Measurements from ENCODE around the gene SLCO2A1.
A peak's percentile ranks its signal among the peaks of the same experiment; 100 is the strongest.
"Not testable (repeated sequence)": the region's sequence is repeated elsewhere in the genome, so short reads cannot be mapped to it uniquely, and the experiment has no call there.

The SLCO2A1 gene

DNA sequence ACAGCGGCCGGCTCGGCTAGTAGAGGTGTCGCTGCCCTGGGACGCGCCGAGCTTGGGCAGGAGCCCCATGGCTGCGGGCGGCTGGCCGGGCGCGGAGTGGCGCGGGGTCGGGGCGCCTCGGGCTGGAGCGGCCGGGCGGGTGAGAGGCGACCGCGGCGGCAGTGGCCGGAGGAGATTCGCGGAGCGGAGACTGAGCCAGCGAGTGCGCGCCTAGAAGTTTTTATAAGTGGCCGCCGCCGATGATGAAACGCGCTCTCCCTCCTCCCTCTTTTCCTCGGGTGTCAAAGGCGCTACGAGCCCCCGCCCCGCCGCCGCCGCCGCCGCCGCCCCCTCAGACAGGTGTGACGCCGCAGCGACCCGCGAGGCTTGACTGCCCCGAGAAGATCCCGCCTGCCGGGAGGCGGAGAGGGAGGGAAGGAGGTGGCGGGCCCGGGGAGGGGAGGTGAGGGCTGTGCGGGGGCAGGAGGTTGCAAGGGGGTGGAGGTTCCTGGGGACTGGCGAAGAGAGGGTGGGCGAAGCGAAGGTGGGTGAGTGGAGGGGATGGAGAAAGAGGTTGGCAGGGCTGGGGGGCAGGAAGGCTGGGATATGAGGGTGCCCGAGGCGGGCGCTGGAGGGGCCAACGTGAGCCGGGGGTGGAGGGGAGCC, at the start of gene SLCO2A1:
TSS of gene SLCO2A1 (minus strand) at position 192 of the 645 bp plus-strand sequence. CDS start at position 69, 123 bp downstream.
- DNase-seq (ENCODE audit: low read depth in 2 of 2) = peak in 1 of 2 donors; percentile 12

DNA sequence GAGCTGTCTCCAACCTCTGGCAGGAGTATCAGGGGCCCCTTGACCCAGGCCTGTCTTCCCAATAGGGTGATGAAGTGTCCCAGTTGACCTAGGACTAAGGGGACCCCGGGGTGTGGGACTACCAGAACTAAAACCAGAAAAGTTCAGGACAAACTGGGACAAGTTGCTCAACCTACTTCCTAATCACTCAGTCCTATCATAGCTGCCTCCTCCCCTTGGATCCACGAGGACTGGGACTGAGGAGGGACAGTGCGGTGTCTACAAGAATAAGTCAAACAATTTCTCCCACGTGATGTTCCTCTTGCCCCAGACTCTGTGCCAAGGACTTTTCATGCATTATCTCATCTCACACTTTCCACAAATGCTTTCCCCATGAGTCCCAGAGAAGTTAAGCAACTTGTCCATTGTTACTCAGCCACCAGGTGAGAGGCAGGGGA, 49.4 kb upstream of the SLCO2A1 start:
- no peak for DNase-seq (ENCODE audit: low read depth in 2 of 2)

DNA sequence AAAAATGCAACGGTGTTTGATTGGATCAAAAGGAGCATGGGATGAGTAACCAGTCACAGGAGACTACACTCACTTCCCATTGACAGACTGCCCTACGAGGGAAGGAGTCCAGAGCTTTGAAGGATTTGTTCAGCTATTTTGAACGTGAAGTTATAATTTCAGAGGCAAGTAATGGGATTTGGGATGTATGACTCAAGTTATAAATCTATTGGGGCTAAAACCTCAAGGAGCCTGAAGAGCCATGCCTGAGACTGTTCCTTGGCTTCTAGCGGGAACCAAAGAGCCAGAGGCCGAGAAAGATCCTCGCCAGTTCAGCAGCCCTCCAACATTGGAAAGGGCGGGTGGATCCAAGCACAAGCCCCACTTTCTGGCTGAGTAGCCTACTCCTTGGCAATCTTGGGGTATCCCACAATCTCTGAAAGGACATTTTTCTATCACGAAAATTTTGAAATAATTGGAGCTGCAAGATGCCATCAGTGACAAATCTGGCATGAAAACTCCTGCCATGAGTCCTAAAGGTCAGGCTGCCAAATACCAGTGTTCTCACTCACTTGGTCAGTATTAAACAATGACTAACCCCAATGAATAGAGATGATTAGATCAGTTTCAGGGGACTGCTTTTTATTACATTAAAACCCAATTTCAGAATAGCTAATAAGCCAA, 48.6 kb upstream of the SLCO2A1 start:
- no peak for DNase-seq (ENCODE audit: low read depth in 2 of 2)

- DNase-seq (ENCODE audit: low read depth in 2 of 2) = no peak
Observed at GRCh38 chr3:134077649-134078161, 48.0 kb upstream of the SLCO2A1 start.

DNA sequence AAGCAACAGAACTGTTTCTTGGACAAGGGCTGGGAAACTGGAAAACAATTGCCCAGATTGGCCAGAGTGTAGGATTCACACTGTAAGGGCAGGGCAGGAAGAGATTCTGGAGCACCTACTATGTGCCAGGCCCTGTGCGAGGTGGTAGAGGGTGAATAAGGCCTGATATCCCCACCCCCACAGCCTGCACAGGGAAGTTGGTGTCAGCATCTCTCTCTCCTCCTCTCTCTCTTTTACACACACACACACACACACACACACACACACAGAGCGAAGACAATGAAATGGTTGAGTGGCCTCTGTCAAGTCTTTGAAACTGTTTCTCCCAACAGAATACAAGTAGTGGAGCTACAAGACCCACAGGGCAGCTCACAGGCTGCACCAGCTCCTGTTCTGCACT, 47.1 kb upstream of the SLCO2A1 start:
- DNase-seq (ENCODE audit: low read depth in 2 of 2) = no peak

DNA sequence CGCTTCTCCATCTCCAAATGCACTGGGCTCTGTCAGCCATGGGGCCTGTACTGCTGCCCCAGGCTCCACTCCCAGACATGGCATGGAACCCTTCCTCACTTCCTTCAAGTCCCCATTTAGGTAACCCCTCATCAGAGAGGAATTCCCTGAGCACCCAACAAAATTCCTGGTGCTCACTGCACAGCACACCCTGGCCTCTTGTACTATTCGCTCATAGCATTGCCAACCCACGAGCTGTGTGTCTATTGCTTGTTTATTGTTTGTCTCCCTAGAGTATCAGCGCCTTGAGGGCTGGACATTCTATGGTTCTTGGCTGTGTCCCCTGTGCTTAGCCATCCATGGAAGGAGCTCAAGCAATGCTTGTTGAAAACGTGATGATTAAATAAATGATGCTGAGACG, 46.1 kb upstream of the SLCO2A1 start:
- DNase-seq (ENCODE audit: low read depth in 2 of 2) = no peak

DNA sequence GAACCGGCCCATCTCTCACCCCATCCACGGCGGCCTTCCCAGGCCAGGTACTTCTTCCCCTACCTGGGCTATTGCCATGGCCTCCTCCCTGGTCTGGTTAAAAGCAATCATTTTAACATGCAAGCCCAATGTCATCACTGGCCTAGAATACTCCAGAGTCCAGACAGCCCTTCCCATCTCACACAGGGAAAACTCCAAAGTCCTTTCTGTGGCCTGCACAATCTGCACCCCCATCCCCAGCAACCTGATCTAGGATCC, 45.8 kb upstream of the SLCO2A1 start:
- no peak for DNase-seq (ENCODE audit: low read depth in 2 of 2)

DNA sequence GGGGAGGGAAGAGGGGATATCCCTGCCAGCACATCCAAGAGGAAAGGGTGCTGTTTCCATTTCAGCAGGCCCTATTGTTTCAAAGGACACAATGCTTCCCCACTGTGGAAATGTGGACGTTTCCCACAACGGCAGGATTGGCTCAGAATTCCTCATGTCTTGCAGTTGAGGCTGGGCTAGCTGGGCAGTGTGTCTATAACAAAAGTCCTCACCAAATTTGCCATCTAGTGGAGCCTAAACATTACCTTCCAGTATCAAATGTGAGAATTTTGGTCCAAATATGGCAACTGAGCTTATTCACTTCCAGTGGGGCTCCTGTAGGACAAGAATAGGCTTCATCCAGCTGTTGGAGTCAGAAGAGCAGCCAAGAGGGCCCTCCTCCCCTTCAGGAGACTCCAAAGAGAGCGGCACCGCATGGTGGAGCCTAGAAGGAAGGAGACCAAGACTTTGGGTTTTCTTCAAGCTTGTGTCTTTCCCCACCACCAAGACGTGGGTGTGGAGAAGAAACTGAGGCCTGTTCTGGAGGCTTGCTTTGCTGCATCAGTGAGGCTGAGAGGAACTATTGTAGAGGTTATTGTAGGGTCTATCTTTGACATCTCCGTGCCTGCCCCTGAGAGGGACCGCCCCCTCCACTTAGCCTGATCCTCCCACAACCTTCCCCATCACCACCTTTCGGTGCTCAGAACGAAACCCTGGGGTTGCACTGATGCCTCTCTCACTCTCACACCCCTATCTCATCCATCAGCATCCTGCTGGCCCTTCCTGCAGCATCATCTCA, 45.3 kb upstream of the SLCO2A1 start:
- no peak for DNase-seq (ENCODE audit: low read depth in 2 of 2)

DNA sequence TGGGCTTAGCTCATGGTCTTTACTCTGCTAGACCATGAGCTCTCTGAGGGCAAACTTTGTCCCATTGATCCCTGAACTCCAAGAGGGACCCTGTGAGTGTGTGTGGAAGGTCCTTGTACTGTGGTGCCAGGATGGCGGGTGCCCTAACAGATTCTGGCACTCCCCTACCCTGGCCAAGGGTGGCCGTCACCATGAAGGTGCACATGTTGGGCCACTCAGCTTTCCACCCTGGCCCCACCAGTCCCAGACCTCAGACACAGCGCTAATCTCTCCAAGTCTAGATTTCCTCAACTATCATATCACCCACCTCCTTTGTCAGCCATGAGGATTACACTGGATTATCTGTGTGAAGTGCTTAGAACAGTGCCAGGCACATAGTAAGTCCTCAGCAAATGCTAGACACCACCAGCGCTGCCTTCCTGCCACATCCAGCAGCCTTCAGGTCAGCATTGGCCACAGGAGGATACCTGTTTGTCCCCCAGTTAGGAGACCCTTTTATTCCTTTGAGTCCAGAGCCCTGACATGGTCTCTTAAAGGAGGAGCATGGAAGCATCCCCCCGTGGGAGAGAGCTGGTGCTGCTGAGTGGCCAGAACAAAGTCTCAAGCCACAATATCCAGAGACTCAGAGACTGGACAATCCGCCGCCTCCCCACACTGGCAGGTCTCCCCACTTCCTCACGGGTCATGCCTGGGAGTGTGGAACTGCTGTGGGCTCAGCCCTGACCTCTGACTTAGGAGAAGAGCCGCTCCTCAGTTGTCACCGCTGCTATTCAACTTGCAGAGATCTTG, 44.5 kb upstream of the SLCO2A1 start:
- no peak for DNase-seq (ENCODE audit: low read depth in 2 of 2)

- DNase-seq (ENCODE audit: low read depth in 2 of 2) = no peak
Observed at GRCh38 chr3:134073583-134073945, 43.8 kb upstream of the SLCO2A1 start.

GRCh38 chr3:134072881-134073582, 43.3 kb upstream of the SLCO2A1 start:
- DNase-seq (ENCODE audit: low read depth in 2 of 2) = no peak

DNA sequence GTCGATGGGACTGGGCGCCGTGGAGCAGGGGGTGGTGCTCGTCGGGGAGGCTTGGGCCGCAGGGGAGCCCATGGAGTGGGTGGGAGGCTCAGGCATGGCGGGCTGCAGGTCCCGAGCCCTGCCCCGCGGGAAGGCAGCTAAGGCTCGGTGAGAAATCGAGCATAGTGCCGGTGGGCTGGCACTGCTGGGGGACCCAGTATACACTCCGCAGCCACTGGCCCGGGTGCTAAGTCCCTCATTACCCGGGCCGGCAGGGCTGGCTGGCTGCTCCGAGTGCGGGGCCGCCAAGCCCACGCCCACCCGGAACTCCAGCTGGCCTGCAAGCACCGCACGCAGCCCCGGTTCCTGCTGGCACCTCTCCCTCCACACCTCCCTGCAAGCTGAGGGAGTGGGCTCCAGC, 40.6 kb upstream of the SLCO2A1 start:
- not testable (repeated sequence) for DNase-seq (ENCODE audit: low read depth in 2 of 2)

GRCh38 chr3:134068429-134068828, 38.7 kb upstream of the SLCO2A1 start:
- DNase-seq (ENCODE audit: low read depth in 2 of 2) = no peak

GRCh38 chr3:134067531-134068161, 37.9 kb upstream of the SLCO2A1 start:
- DNase-seq (ENCODE audit: low read depth in 2 of 2) = no peak

- DNase-seq (ENCODE audit: low read depth in 2 of 2) = no peak
Observed at GRCh38 chr3:134066651-134067530, 37.2 kb upstream of the SLCO2A1 start.

GRCh38 chr3:134066158-134066541, 36.4 kb upstream of the SLCO2A1 start:
- DNase-seq (ENCODE audit: low read depth in 2 of 2) = no peak

DNA sequence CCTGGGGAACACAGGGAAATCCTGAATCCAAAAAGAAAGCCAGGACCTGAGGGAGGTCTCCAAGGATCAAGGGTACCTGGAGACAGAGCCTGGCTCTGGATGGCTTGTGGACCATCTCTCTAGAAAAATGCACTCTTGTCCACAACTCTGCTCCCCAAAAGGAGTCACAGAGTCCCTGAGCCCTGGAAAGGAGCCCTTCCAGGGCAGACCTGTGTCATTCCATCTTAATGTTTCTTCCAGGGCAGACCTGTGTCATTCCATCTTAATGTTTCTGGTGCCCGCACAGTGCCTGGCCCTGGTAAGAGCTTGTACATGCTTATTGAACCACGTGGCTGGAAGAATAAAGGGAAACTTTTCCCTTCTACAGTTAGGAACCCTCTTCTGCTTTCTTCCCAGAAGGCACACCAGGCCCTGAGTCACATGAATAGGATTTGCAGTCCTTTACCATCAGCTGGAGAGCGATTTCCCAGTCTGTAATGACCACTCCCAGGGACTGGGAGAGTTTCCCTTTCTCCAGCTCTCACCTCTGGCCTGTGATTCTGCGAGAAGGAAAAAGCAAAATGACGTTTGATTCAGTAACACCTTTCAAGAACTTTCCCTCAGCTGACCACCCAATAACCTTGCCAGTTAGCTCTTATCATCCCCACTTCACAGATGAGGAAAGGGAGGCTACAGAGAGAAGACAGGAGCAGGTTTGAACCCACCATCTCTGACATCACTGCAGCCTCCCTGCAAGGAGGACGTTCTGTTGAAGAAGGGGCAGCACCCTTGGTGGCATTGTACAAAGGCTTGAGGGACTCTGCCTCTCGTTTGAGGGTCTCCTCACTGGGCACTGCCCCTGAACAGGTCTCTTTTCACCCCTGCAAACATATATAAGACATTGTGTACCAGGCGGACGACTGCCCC, 35.8 kb upstream of the SLCO2A1 start:
- DNase-seq (ENCODE audit: low read depth in 2 of 2) = no peak

DNA sequence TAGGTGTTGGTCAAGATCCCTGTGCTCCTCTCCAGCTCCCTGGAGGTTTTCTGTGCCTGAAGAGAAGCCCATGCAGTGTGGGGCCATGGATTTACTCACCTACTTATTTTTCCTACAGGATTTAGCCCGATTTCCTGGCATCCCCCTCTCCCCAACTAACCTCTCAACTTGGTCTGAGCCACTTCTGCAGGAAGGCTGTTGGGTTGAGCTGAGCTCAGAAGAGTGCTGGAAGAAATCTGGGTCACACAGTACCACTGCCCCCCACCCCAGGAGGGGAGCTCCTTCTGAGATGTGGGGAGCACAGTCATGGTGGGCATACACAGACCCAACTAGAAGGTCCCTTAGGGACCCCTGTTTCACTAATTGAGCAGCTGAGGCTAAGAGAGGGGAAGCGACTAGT, 34.4 kb upstream of the SLCO2A1 start:
- DNase-seq (ENCODE audit: low read depth in 2 of 2) = no peak

DNA sequence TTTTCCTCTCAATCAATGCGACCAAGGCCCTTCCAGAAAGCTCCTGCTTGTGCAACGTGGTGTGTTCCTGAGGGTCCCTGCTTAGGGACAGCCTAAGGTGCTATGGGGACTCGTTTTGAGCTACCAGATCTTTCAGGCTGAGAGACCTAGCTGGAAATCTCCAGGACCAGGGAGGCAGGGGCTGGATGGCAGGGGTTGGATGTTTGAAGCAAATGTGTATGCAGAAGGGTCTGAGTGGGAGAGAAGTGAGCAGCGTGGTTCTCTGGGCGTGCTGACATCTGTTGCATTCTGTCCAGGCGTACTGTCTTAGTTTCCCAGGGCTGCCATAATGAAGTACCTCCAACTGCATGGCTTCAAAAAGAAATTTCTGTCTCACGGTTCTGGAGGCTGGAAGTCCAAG, 31.7 kb upstream of the SLCO2A1 start:
- DNase-seq (ENCODE audit: low read depth in 2 of 2) = no peak
